GM18519 (cell line): ENCODE data around the gene FER.
"Not testable (repeated sequence)": the region's sequence is repeated elsewhere in the genome, so short reads cannot be mapped to it uniquely, and the experiment has no call there.

Experiments used
- ATAC-seq: cut with Tn5 transposase; IDR thresholded peaks from one replicate; pipeline ENCODE4 v1.9.1; 2021; ENCODE audit warnings: mild to moderate bottlenecking, moderate library complexity; ENCODE audit not compliant: unreplicated experiment, low FRiP score

Gene FER

DNA sequence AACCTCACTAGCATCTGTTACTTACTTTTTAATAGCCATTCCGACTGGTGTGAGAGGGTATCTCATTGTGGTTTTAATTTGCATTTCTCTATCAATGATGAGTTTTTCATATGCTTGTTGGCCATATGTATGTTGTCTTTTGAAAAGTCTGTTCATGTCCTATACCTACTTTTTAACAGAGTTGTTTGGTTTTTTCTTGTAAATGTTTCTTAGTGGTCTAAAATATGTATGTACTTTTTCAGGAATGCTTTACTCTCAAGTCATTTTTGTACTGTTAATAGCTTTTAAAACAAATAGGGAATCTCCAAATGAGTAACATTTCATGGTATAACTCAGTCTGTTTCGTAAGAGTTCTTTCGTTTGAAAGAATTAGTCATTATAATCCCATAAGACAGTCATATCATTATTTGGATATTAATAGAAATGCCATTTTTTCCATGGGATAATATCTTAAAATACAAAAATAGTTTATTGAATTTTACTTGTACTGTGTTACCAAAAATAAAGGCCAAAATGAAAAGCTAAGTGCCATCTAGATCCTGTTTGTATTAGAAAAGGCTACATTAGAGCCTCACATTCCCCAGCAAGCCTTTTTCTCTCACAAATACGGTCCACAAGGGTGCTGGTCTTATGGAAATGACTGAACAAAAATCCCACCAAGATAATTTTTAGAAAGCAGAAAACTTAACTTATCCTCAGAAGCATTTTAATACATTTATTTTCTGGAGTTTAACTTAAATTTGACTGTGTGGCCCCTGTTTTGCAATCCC, 414.4 kb downstream of the FER start:
- ATAC-seq: peak; percentile 79

DNA sequence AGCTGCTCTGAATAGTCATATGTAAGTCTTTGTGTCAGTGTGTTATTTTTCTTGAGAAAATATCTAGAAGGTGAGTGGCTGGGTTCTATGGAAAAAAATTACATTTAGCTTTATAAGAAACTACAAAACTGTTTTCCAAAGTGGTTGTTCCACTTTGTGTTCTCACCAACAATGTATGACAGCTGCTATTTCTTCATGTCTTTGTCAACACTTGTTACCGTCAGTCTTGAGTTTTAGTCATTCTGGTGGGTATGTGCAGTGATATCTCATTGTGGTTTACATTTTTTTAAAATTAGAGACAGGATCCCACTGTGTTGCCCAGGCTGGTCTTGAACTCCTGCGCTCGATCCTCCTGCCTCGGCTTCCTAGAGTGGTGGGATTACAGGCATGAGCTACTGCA, 415.6 kb downstream of the FER start:
- ATAC-seq: no peak

DNA sequence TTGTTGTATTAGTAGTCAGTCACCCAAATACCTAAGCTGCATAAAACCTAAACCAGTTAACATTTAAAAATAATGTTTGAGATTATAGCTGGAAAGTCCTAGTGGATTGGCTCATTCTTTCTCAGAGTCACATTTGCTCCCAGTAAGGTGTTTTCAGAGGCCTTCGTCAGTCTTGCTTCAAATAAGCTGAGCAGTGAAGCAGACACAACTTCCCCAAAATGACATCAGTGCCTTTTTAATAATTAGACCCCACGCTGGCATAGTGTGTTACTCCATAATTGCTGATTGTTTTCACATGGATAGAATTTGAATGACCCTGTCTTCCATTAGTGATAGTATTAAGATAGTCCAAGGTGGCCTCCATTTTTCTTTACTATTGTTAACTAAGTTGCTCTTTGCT, 416.3 kb downstream of the FER start:
- no peak for ATAC-seq

DNA sequence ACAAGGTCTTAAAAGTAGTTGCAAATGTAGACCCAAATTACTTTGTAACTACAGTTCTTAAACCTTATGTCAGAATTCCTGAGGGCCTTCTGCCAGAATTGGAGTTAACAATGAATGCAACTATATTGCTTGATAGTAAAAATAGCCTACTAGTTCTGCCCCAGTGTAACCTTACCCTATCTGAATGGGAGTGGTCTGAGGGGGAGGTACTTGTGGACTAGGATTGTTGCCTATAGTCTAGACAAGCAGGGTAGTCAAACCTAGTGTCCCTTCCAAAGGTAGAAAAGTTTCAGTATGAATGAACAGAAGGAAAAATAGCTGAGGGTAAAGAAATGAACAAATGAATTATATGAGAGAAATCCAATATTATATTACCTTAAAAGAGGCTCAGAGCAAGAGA, 419.9 kb downstream of the FER start:
- ATAC-seq: no peak

DNA sequence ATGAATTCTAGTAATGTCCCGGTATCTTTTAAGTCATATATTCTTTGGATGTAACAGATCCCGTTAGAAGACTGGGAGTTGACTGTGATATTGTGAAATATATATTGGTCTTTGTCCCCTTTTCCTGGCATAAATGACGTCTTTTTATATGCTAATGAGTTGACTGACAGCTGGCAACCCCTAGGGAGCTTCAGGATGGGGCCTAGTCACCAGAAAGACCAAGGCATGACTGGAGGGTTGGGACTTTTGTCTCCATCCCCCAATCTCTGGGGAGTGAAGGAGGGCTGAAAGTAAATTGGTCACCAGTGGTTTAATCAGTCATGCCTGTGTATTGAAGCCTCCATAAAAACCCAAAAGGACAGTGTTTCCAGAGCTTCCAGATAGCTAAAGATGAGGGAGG, 420.5 kb downstream of the FER start:
- no peak for ATAC-seq

DNA sequence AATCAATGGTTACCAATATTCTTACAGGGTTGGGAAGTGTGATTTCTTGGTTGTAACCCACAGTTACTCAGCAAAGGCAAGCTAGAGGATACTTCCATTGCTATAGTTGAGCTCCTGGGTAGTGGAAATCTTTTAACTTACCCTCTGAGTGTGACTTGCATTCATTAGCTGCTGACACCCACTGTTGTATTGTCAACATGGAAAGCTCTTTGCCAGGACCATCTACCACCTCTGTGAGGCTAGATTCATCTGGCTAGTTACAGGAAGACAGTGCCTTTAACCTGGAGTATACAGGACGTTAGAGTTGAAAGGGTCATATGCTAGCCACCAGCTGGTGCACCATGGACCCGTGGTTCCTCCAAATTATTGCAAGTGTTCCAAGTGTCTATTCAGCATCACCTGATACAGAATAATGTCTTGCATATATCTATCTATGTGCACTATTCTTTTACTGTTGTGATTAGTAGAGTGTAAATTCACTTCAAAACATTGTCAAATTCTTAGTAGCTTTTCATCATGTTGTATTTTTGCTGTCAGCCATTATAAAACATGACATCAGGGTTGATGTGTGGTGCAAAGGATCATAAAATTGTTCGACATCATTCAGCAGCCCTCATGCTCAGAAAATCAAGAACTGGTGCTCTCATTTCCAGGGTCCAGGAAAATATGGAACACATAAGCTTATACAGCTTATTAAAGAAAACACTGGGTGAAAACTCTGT, 423.1 kb downstream of the FER start:
- ATAC-seq: no peak

DNA sequence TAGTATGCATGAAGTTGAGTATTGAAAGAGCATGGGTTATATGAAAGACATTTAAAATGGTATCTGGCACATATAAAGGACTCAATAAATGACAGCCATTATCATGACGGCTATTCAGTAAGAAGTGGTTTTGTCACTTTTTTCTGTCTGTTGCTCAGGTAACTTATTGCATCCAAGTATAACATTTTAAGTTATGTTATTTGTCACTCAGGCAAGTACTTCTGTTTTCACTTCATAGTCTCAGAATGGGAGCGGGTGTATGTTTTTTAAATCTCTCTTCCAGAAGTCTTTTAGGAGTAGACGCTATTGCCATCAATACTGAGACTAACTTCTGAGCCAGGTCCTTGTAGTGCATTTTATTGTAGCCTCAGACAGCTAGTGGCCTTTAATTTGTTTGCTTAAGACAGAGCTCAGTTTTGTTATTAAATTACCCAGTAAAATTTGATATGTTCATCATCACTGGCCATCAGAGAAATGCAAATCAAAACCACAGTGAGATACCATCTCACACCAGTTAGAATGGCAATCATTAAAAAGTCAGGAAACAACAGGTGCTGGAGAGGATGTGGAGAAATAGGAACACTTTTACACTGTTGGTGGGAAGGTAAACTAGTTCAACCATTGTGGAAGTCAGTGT, 423.9 kb downstream of the FER start:
- not testable (repeated sequence) for ATAC-seq

DNA sequence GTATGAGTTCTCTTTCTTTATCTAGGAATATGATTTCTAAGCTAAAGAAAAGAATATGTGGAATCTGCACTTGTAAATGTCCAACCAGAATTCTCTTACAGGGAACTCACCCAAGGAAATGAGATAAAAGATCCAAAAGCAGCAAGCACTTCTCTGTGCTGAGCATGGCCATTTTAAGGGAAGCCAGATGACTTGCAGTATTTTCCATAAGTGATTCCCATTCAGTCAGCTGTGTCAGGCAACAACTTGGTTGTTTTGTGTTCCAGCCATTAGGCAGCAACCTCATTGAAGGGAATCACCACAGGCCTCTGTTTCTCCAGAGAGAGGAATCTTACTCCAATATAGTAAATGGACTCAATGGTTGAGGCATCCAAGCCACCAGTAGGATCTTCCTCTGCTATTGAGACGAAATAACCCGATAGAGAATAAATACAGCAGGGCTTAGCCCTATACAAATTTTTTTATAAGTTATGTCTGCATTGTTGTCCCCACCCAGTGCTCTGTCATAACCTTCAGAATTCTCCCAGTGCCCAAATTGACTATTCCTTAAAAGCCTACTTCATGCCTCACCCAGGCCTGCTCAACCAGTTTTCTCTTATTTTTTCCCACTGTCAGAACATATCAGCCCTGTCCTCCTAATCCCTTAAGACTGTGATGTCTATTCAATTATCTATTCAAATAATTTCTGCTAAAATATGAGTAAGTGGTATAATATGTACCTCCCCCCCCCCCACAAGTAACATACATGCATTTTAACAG, 425.5 kb downstream of the FER start:
- ATAC-seq: no peak

DNA sequence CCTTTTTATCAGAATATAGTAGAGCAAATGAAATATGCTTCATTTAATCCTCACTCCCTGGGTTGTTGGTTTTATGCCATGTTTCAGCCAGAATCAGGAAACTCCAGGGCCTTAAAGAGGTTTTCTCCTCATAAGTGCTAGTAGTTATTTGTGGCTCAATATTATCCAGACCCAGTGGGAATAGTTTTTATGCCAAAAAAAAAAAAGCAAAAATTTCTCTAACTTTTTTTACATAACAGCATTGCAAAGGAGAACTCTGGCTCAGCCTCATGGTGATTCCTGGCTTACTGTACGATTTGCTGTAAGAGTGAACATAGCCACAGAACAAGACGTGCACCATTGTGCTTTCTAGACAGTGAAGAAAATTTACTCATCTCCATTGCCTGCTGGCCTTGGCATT, 429.5 kb downstream of the FER start:
- ATAC-seq: no peak

DNA sequence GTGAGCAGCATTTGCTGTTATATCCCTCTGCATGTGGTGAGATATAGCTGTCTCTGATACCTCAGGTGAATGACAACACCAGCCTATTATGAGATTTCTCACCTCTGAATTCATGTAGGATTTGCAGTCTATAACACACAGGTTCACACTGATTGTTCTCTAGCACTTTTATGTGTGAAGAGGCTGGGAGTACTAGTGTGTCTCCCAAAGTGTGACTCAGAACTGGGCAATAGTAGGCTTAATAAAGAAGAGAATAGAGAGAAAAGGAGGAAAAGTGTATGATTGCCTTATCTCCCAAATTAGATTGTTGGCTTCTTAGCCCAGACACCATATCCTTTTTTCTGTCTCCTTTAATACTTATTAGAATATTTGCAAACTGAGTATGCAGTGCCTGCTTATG, 430.1 kb downstream of the FER start:
- ATAC-seq: no peak

DNA sequence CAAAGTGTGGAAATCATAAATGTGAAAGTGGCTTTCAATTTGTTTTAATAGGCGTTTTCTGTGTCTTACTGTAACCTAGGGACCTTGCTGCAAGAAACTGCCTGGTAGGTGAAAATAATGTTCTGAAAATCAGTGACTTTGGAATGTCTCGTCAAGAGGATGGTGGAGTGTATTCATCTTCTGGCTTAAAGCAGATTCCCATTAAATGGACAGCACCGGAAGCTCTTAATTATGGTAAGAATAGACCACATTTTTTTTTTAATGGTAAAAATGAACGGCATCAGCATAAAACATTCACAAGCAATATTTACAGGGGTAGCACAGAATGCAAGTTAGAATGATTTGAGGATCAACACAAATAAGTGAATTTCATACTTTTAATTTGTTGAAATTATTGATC, 433.0 kb downstream of the FER start:
- no peak for ATAC-seq

DNA sequence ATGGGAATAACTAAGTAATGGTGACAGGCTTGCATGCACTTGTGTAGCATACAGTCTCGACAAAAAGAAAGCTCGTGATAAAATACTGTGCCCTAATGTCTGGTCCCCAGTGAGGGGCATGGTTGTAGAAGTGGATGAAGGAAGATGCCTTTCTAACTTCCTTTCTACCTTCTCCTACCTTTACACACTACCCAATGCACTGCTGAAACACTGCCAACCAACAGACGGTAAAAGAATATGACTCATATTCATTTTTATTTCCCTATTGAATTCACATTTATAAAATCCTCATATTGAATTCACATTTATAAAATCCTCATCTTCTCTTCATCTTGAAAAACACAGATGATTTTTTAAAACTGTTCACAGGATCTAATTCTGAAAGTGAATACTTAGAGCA, 439.1 kb downstream of the FER start:
- ATAC-seq: no peak

DNA sequence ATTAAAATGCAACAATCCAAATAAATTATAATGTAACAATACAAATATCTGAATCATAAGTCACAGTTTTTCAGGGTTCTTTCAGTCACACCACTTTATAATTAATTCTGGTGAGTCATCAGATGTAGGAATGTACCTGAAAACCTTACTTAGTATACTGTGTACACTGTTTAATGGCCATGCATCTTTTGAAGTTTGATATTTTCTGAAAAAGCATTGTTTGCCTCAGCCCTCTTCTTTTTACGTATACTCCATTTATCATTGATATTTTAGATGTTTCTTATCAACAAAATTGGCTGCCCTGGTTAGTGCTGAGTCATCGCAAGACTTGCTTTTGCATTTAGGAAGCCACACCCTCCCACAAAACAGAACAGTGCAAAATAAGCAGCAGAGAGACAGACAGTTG, 443.5 kb downstream of the FER start:
- ATAC-seq: peak; percentile 66

DNA sequence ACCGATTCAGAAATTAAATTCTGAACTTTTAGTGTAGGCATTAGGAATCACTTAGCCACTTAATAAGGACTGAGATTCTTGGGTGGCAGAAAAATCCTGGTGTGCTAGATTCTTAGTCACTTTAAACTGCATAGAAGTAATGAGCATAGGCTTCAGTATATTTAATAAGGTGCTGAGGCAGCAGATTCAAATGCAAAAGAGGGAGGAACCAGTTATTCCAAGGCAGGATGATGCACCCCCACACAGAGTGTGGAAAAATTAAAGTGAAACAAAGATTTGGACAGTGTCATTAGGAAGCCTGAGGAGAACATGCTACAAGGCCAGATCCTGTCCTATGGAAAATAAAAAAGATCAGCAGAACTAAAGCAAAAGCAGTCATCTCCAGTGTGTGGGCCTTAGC, 444.3 kb downstream of the FER start:
- no peak for ATAC-seq

DNA sequence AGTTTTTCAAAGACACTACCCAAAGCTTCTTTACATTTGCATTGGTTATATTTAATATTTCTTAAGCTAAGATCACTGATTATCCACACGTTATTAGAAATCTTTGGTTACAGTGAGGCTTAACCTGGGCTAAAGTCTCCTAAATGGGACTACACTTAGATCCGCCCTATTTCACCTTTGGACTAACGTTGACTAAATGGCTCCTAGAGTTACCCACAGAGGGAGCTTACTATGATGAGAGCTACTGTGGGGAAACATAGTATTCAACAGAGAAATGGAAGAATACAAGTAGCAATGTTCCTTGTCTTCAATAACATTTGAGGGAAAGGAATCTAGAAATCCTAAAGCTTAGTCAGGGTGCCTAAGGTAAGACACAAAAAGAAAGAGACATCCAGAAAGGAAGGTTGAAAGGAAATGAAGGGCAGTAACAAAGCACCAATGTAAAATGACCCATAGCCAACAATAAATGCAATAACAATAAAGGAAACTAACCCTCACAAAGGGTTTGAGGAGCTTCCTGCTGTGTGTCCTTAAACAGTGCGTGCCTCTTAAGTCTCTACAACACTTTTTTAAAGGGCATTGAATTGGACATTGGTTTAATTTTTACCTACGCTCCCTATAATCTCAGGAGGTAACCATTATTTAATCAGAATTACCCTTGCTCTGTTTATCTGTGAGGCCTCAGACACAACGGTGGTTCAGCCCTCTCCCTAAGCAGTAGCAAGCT, 445.0 kb downstream of the FER start:
- ATAC-seq: no peak

DNA sequence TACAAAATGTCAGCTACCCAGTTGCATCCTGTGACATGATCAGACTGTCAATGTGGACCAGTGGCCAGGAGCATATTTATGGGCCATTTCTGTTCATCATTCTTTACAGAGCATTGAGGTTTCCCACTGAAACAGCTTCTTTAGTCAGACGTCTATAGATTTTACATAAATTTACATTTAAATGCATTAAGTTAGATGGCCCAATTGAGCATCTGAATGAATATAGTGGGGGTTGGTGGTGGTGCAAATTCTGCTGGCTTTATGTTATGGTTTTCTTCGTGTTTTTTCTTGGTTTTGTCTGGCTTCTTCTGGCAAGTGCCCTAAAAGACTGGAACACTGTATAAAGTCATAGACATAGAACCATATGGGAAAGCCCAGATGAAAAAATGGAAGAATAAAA, 448.0 kb downstream of the FER start:
- ATAC-seq: no peak

DNA sequence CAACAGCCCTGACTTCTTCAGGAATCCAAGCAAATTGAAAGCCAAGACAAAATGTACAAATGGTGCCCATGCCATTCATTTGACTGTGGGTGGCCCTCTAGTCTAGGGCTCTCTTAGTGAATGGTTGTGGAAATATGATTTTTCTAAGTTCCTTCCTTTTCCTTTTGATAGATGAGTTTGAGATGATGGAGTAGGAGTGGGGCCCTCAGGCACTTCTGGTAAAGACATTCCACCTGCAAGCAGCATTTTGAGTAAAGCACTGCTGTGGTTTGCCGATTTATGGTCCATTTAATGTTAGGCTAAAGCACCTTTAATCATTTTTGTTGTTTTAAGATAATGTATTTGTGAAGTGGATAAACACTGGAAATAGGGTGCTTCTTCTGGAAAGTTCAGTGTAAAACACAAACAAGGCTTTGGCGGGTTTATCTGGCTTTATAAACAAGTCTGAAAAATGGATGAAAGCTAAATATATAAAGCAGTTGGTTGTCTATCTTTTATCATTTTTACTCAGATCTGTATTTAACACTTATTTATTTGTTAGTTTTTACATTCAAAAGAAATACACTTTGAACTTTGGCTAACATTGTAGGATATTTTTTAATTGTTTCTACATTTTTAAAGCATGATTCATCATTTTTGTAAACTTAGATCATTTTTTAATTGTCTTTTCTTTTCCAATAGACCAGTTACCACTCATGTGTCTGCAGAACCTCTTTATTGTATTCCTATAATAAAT, 448.6 kb downstream of the FER start:
- no peak for ATAC-seq

DNA sequence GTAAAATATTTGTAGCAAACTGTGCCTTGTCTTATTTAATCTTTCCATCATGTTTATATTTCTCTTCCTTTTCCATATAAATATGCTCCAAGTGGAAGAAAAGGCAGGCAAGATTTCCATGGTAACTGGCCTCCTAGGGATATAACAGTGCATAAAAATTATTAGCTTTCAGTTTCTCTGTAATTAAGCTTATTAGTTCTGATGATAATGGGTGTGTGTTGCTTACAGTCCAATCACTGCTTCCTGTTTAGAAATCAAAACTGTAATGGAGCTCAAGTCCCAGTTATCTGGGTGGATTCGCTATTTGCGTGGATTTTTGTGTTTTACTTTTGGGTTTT, 449.1 kb downstream of the FER start:
- no peak for ATAC-seq

DNA sequence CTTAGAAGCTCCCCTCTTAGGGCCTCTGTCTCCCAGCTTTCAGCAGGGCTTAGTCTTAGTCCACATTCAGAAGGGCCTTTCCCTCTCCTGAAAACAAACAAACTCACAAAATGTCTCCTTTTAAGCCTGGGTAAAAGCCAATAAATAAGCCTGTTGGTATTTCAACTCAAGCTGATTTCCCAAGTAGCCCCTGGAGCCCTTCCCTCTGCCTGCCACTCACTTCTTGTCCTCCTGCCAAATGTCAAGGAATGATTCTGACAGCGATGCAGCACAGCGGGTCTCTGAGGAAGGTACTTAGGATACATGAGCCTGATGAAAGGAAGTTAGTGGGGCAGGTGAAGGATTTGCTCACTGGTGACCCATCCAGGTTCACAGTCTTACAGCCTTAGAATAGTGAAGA, 451.6 kb downstream of the FER start:
- no peak for ATAC-seq
